GM12891 (cell line): ENCODE measurements around the gene TCF7.
A peak's percentile ranks its signal among the peaks of the same experiment; 100 is the strongest.

ENCODE experiments used
- DNase-seq: peaks from one replicate; pipeline ENCODE4 v3.0.0; 2011; ENCODE audit warnings: low spot score; ENCODE audit not compliant: insufficient read length
- FAIRE-seq: peaks from 2 replicates; lab custom pipeline; 2011; peaks lifted over from hg19 to GRCh38; lab: Jason Lieb, UNC
- PAX5 ChIP-seq: IDR thresholded peaks from 2 replicates; pipeline ENCODE4 v1.6.1; 2011; ENCODE audit warnings: low read length, moderate library complexity, mild to moderate bottlenecking; ENCODE audit not compliant: insufficient read depth, severe bottlenecking
- POLR2A ChIP-seq: IDR thresholded peaks from 2 replicates; pipeline ENCODE4 v1.6.1; 2011; ENCODE audit warnings: low read depth, low read length, control low read depth
- POLR2AphosphoS5 ChIP-seq: IDR thresholded peaks from 2 replicates; pipeline ENCODE4 v1.6.1; 2011; ENCODE audit warnings: low read depth, low read length, control low read depth
- POU2F2 ChIP-seq: IDR thresholded peaks from 2 replicates; pipeline ENCODE4 v1.6.1; 2011; ENCODE audit warnings: low read depth, mild to moderate bottlenecking, control low read depth, low read length, moderate library complexity
- SPI1 ChIP-seq: IDR thresholded peaks from 2 replicates; pipeline ENCODE4 v1.6.1; 2011; ENCODE audit warnings: low read depth, low read length, control low read depth
- TAF1 ChIP-seq: IDR thresholded peaks from 2 replicates; pipeline ENCODE4 v1.6.1; 2011; ENCODE audit warnings: low read depth, low read length, control low read depth

TCF7 gene

DNA sequence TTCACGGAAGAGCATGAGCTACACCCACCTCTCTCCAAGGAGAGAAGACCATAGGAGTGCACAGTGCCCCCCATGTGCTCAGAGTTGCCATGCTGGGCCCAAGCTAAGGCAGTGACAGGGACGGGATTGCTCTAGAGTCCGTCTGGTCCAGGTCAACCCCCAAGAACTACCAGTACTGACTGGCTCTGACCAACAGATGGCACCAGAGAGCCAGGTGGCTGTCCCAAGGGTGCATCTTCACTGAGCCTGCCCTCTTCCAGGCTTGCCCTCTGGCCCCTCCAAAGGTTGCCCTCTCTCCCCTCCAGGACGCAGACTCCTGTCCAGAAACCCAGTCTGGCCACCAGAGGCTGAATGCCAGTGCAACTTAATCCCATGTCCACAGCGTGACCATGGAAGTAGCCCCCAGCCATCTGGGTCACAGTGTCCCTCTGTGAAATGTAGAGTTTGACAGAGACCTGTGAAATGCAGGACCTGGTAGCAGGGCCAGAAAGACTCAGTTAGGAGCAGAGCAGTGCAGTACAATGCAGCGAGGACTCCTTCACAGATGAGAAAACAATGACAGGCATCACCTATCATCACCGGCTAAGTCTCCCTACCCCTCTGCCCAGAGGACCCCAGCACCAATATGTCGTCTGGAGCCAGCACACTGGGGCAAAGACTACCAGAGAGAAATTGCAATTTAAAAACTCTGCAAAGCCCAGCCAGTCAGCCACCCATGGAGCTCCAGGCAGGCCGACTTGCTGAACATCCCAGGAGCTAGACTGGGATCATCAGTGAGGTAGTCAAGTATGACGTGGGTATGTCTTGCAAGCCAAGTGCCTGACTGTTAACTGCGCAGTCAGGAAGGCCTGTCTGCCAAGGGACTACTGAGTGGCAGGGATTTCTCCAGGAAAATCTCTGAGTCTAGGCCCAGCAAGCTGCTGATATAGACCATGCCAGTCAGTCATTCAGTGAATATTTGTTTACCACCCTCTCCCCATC, 70.0 kb downstream of the TCF7 start:
- FAIRE-seq (peak; percentile 90), DNase-seq (peak; percentile 56)
- TF ChIP-seq SPI1 (no peak), POLR2A (no peak), TAF1 (no peak), POU2F2 (no peak), POLR2AphosphoS5 (no peak), PAX5 (no peak)

DNA sequence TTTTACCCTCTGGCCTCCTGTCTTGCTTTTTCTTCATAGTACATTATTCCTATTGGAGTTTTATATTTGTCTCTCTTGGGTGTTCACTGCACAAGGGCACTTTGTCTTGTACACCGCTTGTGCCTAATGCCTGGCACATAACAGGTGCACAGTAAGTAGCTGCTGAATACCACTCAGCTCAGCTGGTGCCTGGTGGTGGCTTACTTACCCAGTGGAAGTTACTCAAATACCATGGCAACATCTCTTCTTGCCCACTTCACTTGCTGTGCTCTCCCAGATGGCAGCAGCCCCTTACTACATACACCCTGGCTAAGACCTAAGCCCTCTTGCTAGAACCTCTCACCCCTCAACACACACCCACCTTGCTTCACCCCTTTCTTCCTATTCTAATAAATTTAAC, 73.6 kb downstream of the TCF7 start:
- no peak for DNase-seq
- TF ChIP-seq POLR2A (no peak), TAF1 (no peak), PAX5 (no peak), SPI1 (no peak), POU2F2 (no peak), POLR2AphosphoS5 (no peak)
- FAIRE-seq, result no peak

- DNase-seq (no peak), FAIRE-seq (no peak)
- TF ChIP-seq POU2F2 (no peak), POLR2A (no peak), POLR2AphosphoS5 (no peak), SPI1 (no peak), TAF1 (no peak), PAX5 (no peak)
Observed at GRCh38 chr5:134189031-134189430, 74.5 kb downstream of the TCF7 start.

GRCh38 chr5:134195666-134196065, 81.2 kb downstream of the TCF7 start:
- TF ChIP-seq PAX5, result no peak
- TF ChIP-seq POU2F2, result no peak
- no peak for TF ChIP-seq POLR2AphosphoS5
- TF ChIP-seq SPI1, result no peak
- TF ChIP-seq TAF1, result no peak
- TF ChIP-seq POLR2A, result no peak
- no peak for FAIRE-seq

More at GRCh38 chr5:134195666-134196065, 81.2 kb downstream of the TCF7 start:
- no peak for DNase-seq
